NOMO-1 (cell line): ENCODE data around the gene THEM4.
A peak's percentile ranks its signal among the peaks of the same experiment; 100 is the strongest.
"Not testable (repeated sequence)": the region's sequence is repeated elsewhere in the genome, so short reads cannot be mapped to it uniquely, and the experiment has no call there.

Source experiments
- DNase-seq, 2 experiments: peaks; one replicate each; lab custom pipeline; 2025; ENCODE audit not compliant: unreplicated experiment in 2 of 2; lab: John Stamatoyannopoulos, UW

THEM4 gene

GRCh38 chr1:151935154-151935553 lies 25.8 kb upstream of the THEM4 start:
- no peak for DNase-seq

- peak; percentile 43 to 84 for DNase-seq
Measured at GRCh38 chr1:151934048-151934493, 24.8 kb upstream of the THEM4 start.

DNA sequence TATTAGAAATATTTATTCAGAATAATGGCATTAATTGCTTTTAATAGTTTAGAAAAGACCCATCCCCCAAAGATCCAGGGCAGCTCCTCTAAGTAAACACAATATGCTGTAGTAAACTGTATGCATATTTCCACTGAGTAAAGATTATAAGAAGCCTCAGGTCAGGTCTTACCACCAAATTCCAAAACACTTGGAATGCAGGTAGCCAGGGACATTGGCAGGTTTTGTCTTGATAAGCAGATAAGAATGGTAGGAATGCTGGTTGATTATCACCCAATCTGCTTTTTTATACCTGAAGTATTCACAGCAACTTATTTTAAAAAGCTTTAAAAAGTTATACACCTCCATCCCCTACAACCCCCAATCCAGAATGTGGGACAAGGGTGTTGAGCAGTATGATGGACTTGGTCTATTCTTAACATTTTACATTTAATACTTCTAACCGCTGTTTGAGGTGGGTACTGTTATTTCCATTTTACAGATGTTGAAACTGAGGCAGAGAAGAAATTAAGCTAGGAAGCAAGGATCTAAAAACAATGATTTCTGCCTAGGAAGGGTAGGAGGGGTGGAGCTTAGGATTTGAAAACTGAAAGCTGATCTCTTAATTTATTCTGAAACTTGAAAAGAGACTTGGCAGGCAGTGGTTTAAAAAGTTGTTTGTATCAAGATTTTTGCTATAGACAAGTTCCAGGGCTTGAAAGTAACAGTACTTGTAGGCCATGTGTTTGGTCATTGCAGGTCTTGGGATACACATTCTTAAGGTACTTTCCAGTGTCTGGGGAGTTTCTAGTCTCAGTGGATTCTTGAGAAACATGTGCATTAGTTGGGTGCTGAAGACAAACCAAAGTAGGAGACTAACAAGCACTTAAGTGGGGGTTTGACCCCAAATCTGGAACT lies 15.6 kb upstream of the THEM4 start:
- no peak for DNase-seq

GRCh38 chr1:151923422-151923821 lies 14.1 kb upstream of the THEM4 start:
- no peak for DNase-seq

DNA sequence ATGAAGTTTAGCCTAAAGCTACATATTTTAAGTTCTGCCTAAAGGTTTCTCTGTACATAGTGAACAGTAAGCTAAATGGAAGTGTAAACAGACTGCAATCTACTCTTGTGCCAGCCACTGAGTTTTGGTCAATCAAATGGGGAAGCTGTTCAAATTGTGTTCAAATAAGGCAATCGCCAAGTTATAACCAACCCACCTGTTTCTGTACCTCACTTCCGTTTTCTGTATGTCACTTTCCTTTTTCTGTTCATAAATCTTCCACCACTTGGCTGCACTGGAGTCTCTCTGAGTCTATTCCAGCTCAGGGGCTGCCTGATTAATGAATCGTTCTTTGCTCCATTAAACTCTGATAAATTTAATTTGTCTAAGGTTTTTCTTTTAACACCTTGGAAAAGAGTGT lies 10.8 kb upstream of the THEM4 start:
- peak; percentile 72 to 92 for DNase-seq

DNA sequence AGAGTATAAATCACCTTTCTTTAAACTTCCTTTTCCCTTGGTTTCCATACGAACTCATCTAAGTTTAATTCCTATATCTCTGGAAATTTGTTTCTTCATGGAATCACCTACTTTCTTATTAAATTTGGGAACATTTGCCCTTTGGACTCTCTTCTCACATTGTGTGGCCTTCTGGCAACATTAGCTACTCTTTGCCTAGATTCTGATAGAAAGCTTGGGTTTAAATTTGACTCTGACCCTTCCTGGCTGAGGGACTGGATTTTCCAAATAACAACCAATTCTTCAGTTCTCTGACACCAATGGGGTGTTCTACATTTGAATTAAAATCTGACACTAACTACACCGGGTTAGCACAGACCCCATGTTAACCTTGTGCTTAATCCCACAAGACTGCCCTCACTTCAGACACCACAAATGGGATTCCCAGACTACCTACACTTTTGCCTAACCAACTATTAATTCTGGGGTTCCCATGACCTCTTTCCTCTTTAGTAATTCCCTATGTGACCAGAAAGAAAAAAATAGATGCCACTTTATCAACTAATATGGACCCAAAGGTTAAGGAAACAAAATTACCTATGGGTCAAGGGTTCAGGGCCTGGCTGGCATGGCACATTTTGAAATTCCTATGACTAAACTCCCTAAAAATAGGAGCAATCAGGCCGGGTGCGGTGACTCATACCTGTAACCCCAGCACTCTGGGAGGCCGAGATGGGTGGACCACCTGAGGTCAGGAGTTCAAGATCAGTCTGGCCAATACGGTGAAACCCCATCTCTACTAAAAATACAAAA lies 9.7 kb upstream of the THEM4 start:
- peak in 1 of 2 experiments; percentile 24 for DNase-seq

DNA sequence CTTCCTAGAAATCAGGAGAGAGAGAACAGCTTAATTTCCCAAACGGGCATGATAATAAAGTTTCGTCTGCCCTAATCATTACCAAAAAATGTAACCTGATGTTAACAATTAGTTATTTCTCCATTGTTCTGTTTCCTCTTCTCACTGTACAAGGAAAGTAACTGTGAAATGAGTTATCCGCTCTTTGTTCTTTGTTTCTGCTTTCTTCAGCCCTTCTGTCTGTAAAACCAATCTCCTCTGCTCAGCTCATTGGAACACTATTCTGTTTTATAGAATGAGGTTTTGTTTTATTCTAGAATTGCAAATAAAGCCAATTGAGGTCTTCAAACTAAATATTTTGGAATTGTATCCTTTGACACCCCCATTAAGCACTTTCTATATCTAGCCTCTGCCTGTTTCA lies 8.8 kb upstream of the THEM4 start:
- peak in 1 of 2 experiments; percentile 27 for DNase-seq

DNA sequence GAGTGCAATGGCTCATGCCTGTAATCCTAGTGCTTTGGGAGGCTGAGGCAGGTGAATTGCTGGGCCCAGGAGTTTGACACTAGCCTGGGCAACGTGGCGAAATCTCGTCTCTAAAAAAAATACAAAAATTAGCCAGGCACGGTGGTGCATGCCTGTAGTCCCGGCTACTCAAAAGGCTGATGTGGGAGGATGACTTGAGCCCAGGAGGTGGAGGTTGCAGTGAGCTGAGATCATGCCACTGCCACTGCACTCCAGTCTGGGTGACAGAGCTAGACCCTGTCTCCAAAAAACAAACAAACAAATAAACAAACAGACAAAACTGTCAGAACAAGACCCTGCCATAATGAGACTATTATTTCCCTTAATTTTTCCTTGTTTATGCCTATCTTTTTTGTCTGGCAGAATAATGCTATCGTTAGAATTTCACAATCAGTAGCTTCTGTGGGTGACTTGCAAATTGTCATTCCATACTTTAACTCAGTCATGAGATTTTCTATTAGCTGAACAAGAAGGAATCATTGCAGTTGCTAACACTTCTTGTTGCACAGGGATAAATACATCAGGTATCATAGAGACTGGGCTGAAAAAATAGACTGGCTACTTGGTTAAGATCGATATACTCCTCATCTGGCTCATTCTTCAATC lies 7.5 kb upstream of the THEM4 start:
- peak; percentile 30 to 31 for DNase-seq

DNA sequence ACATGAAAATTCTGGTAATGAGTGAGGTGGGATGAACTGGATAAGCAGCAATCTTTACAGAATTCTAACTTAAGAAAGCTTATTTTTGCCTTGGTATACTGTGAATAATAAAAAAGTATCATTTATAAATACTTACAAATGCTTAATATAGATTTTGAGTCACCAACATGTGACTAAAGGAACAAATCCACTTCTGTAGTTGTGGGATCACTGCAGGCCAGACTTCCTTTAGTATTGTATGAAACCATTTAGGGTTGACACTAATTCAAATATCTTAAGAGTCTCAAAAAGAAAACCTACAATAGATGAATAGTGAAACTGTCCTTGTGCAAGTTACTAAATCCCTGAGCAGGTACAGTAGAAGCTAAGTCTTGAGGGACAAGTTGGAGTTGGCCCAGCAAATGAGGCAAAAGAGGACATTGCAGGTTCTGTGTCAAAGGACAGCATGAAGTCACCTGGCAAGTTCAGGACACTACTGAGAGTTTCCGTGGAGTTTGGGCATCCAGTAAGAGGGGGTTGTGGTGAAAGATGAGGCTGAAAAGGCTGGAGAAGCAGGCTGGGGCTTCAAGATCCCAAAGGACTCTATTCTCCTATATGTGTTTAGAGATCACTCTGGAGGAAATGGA lies 5.9 kb upstream of the THEM4 start:
- no peak for DNase-seq

DNA sequence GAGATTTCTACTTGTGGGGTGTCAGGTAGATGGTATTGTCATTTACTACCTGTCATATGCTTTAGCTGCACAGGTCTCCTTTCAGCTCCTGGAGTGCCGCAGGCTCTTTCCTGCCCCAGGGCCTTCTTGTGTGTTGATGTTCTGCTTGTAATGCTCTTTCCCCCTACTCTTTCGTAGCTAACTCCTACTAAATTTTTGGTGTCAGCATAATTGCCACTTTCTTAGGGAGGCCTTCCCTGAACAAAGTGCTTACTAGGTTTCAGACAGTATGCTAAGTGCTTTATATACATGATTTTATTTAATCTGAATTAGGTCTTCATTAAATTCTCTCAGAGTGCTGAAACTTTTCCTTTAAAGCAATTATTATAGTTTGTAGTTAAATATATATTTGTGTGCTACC lies 4.8 kb upstream of the THEM4 start:
- no peak for DNase-seq

GRCh38 chr1:151912973-151913372 lies 3.7 kb upstream of the THEM4 start:
- DNase-seq, result no peak

GRCh38 chr1:151908228-151908691 lies 1.1 kb downstream of the THEM4 start:
- peak; percentile 48 to 50 for DNase-seq

DNA sequence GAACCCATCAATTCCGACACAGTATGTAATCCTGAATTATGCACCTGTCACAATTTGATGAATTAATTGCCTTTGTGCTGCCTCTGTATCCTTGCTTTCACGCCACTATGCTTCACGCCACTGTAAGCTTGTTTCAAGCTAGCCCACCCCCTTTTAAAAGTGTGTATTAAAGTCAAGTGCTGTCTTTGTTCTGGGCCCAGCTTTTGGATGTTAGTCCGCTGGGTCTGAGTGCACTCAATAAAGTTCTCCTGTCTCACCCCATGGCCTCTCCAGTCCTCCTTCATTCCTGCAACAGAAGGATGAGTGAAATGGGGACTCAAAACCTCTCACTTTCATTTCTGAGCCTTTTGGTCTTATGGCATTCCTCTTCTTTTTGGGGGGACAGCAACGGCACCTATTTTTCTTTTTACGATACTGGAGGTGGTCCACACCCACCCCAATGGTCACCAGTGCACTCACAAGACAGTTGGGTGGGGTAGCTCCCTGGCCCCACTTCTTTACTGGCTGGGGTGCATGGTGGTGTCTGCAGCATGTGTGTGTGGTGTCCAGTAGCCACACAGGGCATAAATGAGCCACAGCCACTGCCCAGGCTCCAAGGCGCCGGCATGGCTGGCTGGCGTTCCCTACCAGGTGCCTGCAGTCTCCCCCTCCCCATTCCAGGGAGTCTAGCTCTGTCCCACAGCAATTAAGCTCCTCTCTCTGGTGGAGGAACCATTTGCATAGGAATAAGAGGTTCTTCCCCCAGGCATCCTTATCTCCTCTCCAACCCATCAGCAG lies 1.8 kb downstream of the THEM4 start:
- no peak for DNase-seq

- not testable (repeated sequence) for DNase-seq
Measured at GRCh38 chr1:151906324-151906645, 3.0 kb downstream of the THEM4 start.

DNA sequence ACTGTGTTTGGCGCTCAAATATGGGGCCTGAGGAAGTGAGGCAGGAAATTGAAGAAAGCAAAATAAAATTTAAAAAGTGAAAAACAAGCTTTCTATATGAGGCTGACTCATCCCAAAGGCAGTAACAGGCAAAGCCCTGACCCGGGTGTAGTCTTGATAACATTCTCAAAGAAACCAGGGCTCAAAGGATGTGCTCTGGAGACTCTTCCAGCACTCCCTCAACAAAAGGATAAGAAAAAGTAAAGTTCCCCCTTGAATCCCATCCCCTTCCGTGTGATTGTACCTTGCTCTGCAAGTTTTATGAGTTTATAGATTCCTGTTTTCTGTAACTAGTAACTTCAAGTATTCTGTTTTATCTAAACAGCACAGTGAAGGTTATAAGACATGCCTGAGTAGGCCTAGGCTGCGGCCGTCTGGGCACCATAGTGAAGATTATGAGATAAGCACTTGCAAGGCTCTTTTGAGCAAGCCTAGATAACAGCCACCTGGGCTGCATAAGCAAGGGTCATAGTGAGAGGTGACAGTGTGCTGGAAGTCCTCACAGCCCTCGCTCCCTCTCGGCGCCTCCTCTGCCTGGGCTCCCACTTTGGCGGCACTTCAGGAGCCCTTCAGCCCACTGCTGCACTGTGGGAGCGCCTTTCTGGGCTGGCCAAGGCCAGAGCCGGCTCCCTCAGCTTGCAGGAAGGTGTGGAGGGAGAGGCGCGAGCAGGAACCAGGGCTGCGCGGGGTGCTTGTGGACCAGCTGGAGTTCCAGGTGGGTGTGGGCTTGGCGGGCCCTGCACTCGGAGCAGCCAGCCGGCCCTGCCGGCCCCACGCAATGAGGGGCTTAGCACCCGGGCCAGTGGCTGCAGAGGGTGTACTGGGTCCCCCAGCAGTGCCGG lies 3.6 kb downstream of the THEM4 start:
- not testable (repeated sequence) for DNase-seq

DNA sequence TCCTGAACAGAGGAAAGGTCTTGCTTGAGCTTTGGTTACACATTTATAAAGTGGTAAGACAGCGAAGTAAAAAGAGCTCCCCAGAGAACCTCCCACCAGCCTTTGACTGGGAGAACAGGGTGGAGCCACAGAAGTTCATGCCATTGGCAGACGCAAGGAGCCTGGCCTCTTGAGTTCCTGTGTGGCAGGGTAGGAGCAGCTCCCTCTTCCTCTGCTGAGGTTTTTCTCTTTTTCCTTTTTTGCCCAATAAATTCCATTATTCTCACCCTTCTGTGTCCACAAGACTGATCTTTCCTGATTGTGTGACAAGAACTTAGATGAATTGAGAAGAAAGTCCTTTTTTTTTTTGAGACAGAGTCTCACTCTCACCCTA lies 4.3 kb downstream of the THEM4 start:
- DNase-seq, result no peak

GRCh38 chr1:151902858-151903257 lies 6.5 kb downstream of the THEM4 start:
- DNase-seq, result no peak

DNA sequence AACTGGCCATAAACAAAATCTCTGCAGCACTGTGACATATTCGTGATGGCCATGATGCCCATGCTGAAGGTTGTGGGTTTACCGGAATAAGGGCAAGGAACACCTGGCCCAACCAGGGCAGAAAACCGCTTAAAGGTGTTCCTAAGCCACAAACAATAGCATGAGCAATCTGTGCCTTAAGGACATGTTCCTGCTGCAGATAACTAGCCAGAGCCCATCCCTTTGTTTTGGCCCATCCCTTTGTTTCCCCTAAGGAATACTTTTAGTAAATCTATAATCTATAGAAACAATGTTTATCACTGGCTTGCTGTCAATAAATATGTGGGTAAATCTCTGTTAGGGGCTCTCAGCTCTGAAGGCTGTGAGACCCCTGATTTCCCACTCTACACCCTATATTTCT lies 8.5 kb downstream of the THEM4 start:
- DNase-seq, result not testable (repeated sequence)

- DNase-seq, result no peak
Measured at GRCh38 chr1:151898519-151898991, 10.8 kb downstream of the THEM4 start.
